Measurements from ENCODE around the gene FRMPD4.

Gene FRMPD4

DNA sequence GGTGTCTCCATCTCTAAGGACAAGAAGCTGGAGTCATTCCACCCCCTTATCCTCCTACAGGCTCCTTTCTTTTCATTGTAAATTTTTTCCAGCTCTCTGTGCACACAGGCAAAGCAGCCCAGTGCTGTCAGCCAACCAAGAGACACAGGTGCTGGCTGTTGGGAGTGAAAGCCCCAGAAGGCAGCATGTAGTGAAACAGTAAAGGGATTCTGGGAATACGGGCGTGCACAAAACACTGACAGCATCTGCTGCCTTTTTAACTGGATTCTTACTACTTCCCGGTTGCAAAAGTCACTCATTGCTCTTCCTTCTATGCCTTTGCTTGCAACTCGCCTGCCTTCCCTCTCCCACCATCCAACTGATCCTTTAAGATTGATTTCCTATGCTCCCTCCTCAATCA, 444.4 kb downstream of the FRMPD4 start:
- DNase-seq (ENCODE audit: extremely low spot score, insufficient read length, low read depth) (no peak), FAIRE-seq (no peak)

DNA sequence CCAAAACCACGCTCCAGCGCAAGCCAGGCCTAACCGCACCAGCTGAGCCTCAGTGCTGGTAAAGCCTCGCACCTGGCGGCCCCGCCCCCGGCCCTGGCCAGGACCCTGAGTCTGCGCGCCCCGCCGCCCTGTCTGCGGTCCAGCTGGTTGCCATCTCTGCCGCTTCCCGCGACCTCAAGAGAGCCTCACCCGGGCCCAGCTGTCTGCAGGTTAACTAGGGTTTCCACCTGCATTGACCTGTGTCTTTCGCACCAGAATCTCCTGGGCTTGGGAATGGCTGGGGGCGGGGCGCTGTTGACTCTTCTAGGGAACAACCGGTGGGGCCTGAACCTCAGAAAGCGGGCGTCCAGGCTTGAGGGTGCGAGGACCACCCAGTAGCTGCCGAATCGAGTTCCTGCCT, 445.3 kb downstream of the FRMPD4 start:
- no peak for DNase-seq (ENCODE audit: extremely low spot score, insufficient read length, low read depth)
- FAIRE-seq, result no peak

DNA sequence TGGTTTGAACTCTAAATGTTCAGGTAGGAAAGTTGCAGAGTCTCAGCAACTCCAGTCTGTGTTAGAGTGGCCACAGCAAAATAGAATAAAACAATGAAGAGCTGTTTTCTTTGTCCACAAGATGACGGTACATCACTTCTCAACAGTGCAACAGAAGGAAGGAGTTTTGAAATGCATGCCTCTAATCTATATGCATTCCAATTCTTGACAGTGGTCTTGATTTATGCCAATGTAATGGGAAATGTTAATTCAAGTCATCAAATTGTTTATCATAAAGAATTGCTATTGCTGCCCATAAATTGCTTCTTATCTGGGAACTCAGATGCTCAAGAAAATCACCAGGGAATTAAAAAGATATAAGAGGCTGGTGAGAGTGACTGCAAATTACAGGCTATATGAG, 457.4 kb downstream of the FRMPD4 start:
- DNase-seq (ENCODE audit: extremely low spot score, insufficient read length, low read depth) (no peak), FAIRE-seq (no peak)

DNA sequence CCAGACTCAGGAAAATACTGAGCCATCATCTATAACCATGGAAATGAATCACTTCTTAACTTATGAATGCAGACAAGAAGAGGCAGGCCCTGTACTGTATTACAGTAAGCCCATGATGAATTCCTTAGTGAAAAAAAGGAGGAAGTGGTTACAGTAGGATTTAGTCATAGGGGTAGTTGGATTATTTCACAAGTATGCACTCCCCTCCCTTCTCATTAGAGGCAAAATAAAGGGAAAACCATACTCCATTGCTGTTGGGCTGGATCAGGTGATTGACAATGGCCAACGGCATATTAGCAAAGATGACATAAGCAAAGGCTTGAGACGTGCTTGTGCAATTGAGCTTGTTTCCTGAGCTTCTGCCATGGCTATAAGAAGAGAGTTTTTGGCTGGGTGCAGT, 471.8 kb downstream of the FRMPD4 start:
- DNase-seq (ENCODE audit: extremely low spot score, insufficient read length, low read depth) (no peak), FAIRE-seq (no peak)

DNA sequence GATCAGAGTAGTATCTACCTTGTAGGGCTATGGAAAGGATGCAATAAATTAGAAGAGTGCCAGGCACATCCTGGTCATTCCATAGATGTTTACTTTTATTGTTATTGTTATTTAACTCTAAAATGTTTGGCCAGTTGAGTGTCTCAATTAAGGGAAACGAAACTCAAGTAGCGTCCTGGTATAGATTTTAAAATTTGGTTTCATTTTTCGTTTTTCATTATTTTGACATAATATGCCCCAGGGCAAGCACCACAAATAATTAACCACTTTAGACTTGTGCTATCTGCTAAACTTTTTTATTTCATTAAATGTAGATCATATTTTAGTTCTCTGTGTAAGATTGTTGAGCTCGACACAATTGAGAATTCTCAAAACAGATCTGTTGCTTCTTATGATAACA, 473.2 kb downstream of the FRMPD4 start:
- FAIRE-seq (peak; percentile 89), DNase-seq (ENCODE audit: extremely low spot score, insufficient read length, low read depth) (no peak)

DNA sequence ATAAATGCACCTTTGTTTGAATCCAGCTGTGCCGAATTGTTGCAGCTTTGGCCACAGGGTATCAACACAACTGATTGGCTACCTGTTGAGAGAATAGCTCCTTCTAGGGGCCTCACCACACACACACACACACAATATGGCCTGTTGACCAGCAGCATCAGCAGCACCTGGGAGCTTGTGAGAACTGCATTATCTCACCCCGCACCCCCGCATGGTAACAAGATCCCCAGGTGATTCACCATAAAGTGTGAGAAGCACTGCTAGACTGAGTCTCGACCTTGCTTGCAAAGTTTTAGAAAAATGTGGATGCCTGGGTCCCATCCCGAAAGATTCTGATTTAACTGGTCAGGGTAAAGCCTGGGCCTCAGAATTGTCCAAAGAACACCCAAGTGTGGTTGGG, 476.0 kb downstream of the FRMPD4 start:
- DNase-seq (ENCODE audit: extremely low spot score, insufficient read length, low read depth), result no peak

DNA sequence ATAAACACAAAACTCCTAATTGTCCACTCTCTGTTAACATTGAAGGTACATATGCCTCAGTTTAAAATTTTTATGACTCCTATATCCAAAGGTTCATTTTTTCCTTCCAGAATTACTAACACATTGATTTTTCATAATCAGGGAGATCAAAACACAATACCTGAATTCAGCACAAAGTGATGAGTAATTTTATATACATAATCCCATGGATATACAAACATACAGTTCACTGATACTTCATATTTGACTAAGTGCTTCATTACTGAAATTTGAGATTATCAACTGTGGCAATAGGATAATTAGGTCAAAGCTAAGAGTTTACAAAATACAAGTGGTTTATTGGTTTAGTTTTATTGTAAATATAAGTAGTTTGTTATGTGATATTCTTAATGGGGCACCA, 476.8 kb downstream of the FRMPD4 start:
- FAIRE-seq, result no peak
- DNase-seq (ENCODE audit: extremely low spot score, insufficient read length, low read depth), result no peak

More for the DNA sequence above, 476.0 kb downstream of the FRMPD4 start:
- no peak for FAIRE-seq

DNA sequence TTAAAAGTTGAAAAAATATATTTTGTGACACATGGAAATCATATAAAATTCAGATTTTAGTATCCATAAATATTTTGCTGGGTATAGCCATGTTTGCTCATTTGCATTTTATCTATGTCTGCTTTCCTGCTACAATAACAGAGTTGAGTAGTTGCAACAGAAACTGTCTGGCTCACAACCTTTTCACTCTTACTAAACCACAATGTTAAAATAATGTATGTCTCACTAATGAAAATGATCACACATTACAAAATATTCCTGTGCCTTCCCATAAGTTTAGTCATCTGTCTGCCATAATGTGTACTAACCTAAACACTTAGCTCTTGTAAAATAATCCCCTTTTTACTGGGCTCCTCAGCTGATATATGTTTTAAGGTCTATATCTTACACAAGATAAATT, 479.0 kb downstream of the FRMPD4 start:
- FAIRE-seq (no peak), DNase-seq (ENCODE audit: extremely low spot score, insufficient read length, low read depth) (no peak)

DNA sequence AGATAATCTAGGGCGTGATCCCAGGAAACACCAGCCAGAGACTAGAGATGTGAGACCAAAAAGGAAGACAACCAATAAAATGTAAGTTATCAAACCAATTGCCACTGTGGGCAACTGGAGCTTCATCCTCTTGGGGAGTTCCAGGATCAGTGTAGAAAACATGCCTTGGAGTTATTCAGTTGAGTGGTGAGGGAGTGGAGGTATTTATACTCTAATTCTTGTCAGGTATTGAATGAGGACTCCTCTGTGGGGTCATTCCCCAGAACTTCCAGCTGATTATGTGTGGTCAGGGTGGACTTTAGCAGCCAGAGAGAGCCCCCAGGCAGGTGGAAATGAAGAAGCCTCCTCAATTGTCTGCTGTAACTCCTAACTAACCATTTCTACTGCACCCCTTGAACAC, 509.0 kb downstream of the FRMPD4 start:
- FAIRE-seq, result no peak
- no peak for DNase-seq (ENCODE audit: extremely low spot score, insufficient read length, low read depth)

DNA sequence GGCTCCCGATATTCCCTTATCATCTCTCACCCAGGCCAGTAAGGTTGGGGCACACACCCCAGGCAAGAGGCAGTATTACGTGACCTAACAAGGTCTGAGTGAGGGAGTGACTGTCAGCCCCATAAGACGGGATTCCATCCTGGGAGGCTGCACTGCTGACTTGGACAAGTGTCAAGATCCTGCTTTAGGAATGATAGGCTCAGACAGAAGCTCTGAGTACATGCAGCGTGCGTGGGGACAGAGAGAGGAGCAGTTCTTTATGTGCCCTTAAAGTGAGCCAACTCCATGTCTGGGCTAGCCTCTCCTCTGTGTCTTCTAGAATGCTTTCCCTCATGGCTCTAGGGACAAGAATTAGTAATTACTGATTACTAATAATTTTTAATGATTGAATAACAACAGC, 510.7 kb downstream of the FRMPD4 start:
- FAIRE-seq (no peak), DNase-seq (ENCODE audit: extremely low spot score, insufficient read length, low read depth) (no peak)

DNA sequence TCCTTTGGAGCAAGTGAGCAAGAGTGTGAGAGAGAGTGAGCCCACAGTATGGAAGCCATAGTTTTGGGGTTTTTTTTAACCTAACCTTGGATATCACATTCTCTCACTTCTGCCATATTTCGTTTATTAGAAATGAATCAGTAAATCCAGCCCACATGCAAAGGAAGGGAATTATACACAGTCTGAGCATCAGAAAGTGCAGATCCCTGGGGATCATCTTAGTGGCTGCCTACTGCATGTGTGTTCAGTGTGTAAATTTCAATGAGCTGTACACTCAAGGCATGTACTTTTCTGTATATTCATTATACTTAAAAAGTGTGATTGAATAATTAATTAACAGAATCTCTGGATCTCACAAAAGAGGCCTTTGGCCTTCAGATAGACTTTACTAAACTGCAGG, 519.2 kb downstream of the FRMPD4 start:
- DNase-seq (ENCODE audit: extremely low spot score, insufficient read length, low read depth) (no peak), FAIRE-seq (no peak)

DNA sequence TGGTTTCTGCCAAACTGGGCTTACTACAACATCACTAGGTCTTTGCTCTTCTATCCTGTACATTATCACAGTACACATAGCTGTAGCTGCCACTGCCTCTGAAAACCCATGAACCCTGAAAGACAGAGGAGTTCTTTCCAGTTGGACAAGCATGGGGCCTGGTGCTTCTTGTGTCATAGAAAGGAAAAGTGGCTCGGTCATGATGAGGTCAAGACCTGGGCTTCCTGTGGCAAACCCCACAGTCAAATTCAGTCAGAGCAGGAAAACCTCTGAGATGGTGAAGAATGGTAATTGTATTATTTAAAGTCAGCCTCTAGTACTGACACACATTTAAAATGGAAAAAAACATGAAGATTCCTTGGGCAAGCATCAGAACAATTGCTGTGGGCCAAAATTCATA, 519.6 kb downstream of the FRMPD4 start:
- peak; percentile 78 for FAIRE-seq
- DNase-seq (ENCODE audit: extremely low spot score, insufficient read length, low read depth), result no peak

DNA sequence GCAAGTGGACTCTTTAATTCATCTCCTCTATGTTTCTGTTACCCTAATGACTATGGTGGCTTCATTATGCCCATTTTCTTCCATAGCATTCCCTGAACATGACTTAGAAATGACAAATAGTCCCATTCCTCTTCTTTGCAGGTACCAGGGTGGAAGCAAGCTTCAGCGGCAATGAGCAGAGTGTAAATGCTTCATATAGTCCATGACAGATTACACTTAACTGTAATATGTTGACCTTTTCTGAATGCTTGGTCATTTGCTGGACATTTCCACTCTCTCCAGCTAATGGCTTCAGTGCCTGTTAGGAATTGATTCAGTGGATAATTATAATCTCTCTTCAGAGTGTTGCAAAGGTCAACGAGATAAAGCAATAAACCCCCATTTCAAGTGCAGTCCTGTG, 523.2 kb downstream of the FRMPD4 start:
- no peak for FAIRE-seq

DNA sequence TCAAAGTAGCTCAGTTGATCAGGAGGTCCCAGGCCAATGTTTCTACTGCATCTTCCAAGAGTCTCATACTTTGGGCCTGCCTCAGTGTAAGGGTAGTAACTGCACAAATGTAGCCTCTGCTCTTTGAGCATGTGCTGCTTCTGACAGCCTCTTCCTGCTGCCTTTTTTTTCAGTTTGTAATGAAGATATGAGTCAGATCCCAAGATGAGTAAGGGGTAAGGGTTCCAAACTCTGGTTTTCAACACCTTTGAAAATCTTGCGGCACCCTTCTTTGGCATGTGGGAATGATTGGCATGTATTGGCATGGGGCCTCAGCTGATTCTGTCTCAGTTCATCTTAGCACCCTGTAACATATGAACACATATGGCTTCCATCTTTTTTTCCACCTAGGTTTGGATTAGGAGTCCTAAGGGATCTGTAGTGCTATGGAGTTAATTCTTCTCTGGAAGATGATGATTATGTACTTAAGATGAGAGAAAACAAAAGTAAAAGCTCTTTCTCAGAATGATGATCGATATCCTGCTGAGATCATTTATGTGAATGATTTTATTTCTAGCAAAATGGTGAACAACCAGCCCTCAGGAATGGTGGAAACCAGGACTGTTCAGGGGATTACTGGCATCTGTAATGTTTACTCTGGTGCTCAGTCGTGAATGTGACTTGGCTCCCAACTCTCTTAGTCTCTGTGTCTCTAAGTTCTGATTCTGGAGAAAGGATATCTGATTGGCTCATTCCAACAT, 534.3 kb downstream of the FRMPD4 start:
- DNase-seq (ENCODE audit: extremely low spot score, insufficient read length, low read depth) (no peak), FAIRE-seq (no peak)

More for the DNA sequence above, 523.2 kb downstream of the FRMPD4 start:
- no peak for DNase-seq (ENCODE audit: extremely low spot score, insufficient read length, low read depth)

DNA sequence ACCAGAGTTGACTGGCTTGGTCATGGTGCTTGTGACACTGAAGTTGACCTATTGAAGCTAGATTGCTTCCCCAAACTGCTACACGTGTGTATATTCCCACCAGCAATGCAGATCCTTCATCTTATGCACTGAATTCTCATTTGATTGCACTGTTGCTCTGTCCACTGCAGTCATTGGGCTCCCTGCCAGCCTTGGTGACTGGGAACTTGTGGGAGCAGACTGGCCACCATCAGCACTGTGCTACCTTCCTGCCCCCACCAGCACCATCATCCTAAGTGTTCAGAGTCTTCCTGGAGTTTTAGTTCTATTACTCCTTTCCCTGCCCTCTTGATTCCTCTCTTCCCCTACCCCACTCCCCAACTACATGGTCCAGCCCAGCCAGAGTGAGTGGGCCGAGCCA, 535.2 kb downstream of the FRMPD4 start:
- no peak for DNase-seq (ENCODE audit: extremely low spot score, insufficient read length, low read depth)
- no peak for FAIRE-seq

DNA sequence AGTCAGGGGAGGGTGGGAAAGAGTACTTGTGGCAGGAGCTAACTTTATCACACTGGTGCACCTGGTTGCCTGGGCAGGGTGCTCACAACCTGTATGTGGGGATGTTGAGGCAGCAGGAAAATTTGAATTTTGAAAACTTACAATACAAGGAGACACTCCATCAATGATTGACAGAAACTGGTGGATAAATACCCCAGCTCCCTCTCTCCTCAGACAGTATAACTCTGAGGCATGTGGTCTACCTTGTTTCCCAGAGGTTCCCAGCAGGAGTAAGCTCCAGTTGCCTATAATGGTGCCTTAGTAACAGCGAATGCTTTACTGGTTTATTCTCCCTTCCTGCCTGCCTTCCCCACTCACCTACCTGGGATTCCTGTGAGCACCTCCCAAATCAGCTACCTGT, 541.2 kb downstream of the FRMPD4 start:
- DNase-seq (ENCODE audit: extremely low spot score, insufficient read length, low read depth), result no peak

DNA sequence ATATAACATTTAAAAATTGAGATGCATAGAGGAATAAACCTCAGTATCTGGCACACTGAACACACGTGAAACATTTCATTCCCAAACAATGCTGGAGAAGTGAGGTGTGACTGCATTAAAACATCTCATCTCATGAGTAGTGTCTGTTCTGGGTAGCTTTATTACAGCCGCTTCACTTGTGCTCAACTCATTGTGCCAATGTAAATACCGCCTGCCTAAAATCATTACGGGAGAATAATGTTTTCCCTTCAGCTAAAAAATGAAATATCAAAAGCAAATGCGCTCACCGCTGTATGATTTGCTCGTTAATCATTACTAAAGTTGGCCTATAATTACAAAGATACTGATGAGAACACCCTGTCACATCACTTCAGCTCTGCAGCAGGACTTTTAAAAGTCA, 542.8 kb downstream of the FRMPD4 start:
- DNase-seq (ENCODE audit: extremely low spot score, insufficient read length, low read depth) (no peak), FAIRE-seq (no peak)

More for the DNA sequence above, 541.2 kb downstream of the FRMPD4 start:
- no peak for FAIRE-seq

DNA sequence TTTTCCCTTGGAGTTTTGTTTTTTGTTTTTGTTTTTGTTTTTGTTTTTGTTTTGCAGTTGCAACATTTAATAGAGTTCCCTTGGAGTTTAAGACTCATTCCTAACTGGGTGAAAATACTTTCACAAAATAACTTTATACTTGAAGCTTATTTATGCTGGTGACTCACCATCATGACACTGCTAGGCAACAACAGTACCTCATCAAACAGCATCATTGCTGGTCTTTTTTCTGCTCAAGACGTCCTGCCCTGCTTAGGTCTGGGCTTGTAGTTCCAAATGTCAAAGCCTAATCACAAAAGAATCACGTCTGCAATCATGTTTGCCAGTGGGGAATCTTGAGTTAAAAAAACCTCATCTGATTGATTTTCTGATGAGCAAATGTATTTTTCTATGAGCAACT, 547.3 kb downstream of the FRMPD4 start:
- FAIRE-seq (no peak), DNase-seq (ENCODE audit: extremely low spot score, insufficient read length, low read depth) (no peak)

DNA sequence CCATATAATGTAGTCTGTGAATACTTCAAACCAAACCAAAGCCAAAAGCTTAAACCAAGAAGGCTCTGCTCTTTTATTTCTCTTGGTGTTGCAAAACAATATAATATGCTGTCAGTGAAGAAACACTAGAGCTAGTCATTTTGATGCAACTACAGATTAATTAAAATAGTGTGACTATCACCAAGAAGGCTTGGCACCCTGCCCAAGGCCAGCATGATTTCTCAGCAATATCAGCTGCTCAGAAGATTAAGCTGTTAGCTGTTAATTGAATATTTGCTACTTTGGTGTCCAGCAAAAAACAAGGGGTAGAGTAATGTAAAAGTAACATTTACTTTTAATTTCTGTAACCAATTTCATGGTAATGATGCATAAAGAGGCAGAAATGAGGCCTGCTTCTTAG, 548.1 kb downstream of the FRMPD4 start:
- no peak for DNase-seq (ENCODE audit: extremely low spot score, insufficient read length, low read depth)
- no peak for FAIRE-seq

DNA sequence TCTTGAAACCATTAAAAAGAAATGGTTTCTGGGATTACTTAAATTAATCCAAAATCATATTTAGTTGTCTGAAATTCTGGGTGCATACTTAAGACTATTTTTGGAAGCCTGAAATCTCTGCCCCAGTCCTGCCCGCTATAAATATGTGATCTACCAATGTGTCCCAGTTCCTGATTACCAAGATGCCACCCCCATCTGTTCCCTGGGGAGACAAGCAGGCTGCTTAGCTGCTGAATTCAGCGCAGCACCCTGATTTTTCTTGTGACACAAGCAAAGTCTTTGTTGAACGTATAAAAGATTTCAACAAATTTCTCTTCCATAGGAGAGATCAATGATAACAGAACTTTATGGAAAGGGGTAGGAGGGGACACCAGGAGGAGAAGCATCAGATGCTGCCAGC, 552.4 kb downstream of the FRMPD4 start:
- FAIRE-seq (no peak), DNase-seq (ENCODE audit: extremely low spot score, insufficient read length, low read depth) (no peak)

DNA sequence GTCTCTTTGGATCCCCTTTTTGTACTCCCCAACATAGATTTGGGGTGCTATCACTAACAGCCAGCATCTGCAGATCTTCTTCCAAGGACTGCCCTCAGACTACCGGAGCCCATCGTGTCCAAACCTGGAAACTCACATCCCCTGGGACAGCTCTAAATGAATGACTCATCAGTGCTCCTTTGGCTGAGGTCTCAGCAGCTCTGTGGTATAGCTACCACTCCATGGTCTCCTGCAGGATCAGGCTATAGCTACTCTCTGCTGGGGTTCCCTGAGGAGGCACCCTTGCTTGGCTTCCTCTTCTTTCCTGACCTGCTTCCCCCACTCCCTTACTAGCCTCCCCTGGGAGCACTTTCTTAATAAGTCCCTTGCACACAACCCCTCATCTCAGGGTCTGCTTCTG, 555.5 kb downstream of the FRMPD4 start:
- FAIRE-seq (no peak), DNase-seq (ENCODE audit: extremely low spot score, insufficient read length, low read depth) (no peak)

DNA sequence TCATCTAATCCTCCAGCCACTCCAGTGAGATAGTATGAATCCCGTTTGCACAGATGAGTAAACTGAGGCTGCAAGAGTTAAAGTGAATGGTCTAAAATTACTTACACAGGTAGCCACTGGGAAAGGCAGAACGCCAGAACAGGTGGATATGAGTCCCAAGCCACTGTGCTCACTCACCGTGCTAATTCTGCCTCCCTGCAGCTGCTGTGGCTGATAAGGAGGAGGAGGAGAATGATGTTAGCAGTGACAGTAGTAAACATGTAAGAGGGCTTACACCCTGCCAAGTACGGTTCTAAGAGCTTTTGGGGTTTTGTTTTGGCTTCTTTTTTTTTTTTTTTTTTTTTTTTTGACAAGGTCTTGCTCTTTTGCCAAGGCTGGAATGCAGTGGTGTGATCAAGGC, 562.5 kb downstream of the FRMPD4 start:
- no peak for FAIRE-seq
- DNase-seq (ENCODE audit: extremely low spot score, insufficient read length, low read depth), result no peak

Data from GM18507 (cell line).